DOHH2 (cell line): ENCODE results near the gene ERI3.

Experiments
- CTCF ChIP-seq: fragments of 200-600 bp; sonication (generic); IDR thresholded peaks from one replicate; pipeline ENCODE4 v1.5.1; 2014; ENCODE audit warnings: antibody characterized with exemption, mild to moderate bottlenecking, low read depth, low read length; ENCODE audit not compliant: poor library complexity, severe bottlenecking
- EZH2phosphoT487 ChIP-seq: fragments of 200-600 bp; sonication (generic); IDR thresholded peaks from 2 replicates; pipeline ENCODE4 v1.6.1; 2017; ENCODE audit warnings: borderline replicate concordance, mild to moderate bottlenecking, antibody characterized with exemption, low read length, moderate library complexity, mixed read lengths

GRCh38 chr1:44259090-44259489 is 96.0 kb downstream of the ERI3 start:
- TF ChIP-seq CTCF (no peak), EZH2phosphoT487 (no peak)
